AML-193 (cell line): ENCODE measurements around the gene ZNF514.
"Not testable (repeated sequence)": the region's sequence is repeated elsewhere in the genome, so short reads cannot be mapped to it uniquely, and the experiment has no call there.

Experiments
- DNase-seq, 2 experiments: peaks; one replicate each; lab custom pipeline; 2025; lab: John Stamatoyannopoulos, UW

Gene ZNF514

GRCh38 chr2:95122197-95122551, 37.5 kb downstream of the ZNF514 start:
- DNase-seq = no peak

GRCh38 chr2:95121407-95122196, 38.0 kb downstream of the ZNF514 start, which contains the start of gene MRPS5:
TSS of gene MRPS5 (minus strand) at chr2:95121808. CDS start at chr2:95121791, 17 bp downstream.
- peak; percentile 62 to 64 for DNase-seq

GRCh38 chr2:95121093-95121406, 38.6 kb downstream of the ZNF514 start:
- DNase-seq = peak; percentile 4 to 16

GRCh38 chr2:95115418-95115817, 44.2 kb downstream of the ZNF514 start:
- DNase-seq = peak; percentile 41 to 56

- peak in 1 of 2 experiments; percentile 4 for DNase-seq
These were observed 46.2 kb downstream of the ZNF514 start for GRCh38 chr2:95113464-95113863.

GRCh38 chr2:95110395-95110794, 49.3 kb downstream of the ZNF514 start:
- no peak for DNase-seq

- DNase-seq = no peak
These were observed 50.4 kb downstream of the ZNF514 start for GRCh38 chr2:95109260-95109659.

GRCh38 chr2:95106081-95106480, 53.6 kb downstream of the ZNF514 start:
- no peak for DNase-seq

GRCh38 chr2:95104606-95105005, 55.0 kb downstream of the ZNF514 start:
- DNase-seq = no peak

GRCh38 chr2:95099910-95100309, 59.7 kb downstream of the ZNF514 start:
- DNase-seq = no peak

- DNase-seq = not testable (repeated sequence)
These were observed 61.4 kb downstream of the ZNF514 start for GRCh38 chr2:95098273-95098672.
